GM19372 (cell line): ENCODE data around the gene PBX3.
"Not testable (repeated sequence)": the region's sequence is repeated elsewhere in the genome, so short reads cannot be mapped to it uniquely, and the experiment has no call there.

Source experiments
- ATAC-seq: cut with Tn5 transposase; IDR thresholded peaks from one replicate; pipeline ENCODE4 v1.9.1; 2021; ENCODE audit warnings: mild to moderate bottlenecking, low read depth, moderate library complexity; ENCODE audit not compliant: unreplicated experiment

The PBX3 gene

DNA sequence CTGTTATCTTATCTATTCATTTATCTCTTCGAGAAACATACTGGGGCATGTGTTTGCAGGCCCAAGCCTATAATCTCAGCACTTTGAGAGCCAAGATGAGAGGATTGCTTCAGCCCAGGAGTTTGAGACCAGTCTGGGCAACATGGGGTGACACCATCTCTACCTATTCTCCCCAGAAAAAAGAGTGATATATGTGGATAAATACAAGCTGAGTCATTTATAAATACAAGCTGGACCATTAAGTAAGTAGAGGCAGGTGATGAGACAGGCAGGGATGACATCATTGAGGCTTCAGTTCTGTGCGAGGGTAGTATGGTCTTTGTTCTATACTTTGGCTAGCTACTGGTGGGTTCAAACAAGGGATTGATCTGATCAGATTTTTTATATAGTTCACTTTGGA is 25.6 kb downstream of the PBX3 start:
- no peak for ATAC-seq

DNA sequence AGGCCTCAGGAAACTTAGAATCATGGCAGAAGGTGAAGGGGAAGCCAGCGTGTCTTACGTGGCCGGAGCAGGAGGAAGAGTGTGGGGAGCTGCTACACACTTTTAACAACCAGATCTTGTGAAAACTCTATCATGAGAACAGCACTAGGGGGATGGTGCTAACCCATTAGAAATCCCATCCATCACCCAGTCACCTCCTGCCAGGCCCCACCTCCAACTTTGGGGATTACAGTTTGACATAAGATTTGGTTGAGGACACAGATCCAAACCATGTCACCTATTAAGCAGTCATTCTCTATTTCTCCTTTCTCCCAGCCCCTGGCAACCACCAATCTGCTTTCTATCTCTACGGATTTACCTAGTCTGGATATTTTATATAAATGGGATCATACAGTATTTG is 26.9 kb downstream of the PBX3 start:
- ATAC-seq, result no peak

- ATAC-seq, result not testable (repeated sequence)
These were observed 29.6 kb downstream of the PBX3 start for GRCh38 chr9:125776789-125777188.

- ATAC-seq, result not testable (repeated sequence)
These were observed 31.5 kb downstream of the PBX3 start for GRCh38 chr9:125778538-125779219.

DNA sequence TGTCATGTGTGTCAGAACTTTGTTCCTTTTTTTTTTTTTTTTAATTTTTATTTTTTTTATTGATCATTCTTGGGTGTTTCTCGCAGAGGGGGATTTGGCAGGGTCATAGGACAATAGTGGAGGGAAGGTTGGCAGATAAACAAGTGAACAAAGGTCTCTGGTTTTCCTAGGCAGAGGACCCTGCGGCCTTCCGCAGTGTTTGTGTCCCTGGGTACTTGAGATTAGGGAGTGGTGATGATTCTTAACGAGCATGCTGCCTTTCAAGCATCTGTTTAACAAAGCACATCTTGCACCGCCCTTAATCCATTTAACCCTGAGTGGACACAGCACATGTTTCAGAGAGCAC is 32.0 kb downstream of the PBX3 start:
- not testable (repeated sequence) for ATAC-seq

DNA sequence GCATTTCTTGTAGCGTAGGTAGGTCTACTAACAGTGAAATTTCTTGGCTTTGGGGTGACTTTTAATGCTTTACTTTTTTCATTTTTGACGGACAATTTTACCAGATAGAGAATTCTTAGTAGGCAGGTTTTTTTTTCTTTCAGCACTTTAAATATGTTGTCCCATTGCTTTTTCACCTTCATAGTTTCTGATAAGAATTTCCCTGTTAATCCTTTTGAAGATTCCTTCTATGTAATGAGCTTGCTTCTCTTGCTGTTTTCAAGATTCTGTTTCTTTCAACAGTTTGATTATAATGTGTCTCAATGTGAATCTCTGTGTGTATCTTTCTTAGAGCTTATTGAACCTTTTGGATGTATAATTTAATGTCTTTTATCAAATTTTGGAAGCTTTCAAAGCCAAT is 35.5 kb downstream of the PBX3 start:
- ATAC-seq, result no peak

DNA sequence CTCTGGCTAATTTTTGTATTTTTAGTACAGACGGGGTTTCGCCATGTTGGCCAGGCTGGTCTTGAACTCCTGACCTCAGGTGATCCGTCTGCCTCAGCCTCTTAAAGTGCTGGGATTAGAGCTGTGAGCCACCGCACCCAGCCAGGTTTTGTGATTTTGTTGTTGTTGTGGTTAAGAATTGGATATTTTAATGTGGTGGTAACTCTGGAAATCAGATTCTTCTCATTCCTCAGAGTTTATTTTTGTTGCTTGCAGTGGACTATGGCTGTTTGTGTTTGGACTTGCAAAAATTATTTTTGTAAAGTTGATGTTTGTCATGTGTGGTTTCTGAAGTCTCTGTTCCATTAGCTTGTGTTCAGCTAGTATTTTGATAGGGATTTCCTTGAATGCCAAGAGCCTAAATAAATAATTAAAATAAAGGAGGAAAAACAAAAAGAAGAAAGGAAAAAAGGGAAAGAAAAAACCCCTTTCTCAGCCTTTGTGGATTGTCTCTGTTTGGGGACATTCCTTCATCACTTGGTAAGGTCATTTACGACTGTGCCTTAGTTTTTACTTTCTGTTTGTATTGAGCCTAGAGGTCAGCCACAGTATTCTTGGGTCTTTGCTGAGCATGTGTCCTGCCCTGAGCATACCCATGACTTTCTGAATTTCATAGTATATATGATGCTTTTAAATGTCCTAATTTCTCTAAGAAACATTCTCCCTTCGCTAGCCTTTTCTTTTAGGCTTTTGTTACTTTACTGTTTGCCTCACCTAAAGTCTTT is 37.3 kb downstream of the PBX3 start:
- ATAC-seq, result no peak

DNA sequence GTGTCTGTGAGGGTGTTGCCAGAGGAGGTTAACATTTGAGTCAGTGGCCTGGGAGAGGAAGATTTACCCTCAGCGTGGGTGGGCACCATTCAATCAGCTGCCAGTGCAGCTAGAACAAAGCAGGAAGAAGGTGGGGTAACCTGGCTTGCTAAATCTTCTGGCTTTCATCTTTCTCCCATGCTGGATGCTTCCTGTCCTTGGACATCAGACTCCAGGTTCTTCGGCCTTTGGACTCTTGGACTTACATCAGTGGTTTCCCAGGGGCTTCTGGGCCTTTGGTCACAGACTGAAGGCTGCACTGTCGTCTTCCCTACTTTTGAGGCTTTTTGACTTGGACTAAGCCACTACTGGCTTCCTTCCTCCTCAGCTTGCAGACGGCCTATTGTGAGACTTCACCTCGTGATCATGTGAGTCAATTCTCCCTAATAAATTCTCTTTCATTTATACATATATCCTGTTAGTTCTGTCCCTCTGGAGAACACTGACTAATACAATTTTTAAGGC is 38.1 kb downstream of the PBX3 start:
- no peak for ATAC-seq

DNA sequence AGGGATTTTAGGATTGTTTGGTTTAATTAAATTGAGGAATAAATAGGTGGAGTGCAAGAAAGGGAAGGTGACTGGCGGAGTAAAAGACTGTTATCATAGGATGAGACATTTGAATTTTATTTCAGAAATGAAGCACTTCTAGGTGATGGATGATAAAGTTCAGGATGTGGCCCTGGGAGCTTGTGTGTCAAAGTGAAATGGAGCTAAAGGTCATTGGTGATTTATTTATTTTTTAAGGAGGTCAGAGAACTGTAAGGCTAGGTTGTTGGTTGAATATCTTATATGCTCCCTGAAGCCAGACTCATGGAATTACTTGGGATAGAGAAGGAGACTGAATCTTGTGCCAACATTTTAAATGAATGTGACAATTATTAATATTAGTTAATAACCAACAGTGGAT is 40.5 kb downstream of the PBX3 start:
- ATAC-seq, result no peak

DNA sequence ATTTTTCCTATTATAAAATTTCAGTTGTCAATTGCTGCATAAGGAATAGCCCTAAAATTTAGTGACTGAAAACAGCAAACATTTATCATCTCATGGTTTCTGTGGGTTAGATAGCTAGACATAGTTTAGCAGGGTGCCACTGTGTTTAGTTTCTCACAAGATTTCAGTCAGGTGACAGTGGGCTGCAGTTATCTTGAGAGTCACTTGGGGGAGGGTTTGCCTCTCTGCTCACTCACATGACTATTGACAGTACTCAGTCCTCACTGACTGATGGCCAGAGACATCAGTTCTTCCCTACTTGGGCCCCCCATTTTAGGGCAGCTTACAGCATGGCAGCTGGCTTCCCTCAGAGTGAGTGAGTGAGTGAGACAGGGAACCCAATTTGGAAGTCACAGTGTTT is 42.0 kb downstream of the PBX3 start:
- no peak for ATAC-seq

DNA sequence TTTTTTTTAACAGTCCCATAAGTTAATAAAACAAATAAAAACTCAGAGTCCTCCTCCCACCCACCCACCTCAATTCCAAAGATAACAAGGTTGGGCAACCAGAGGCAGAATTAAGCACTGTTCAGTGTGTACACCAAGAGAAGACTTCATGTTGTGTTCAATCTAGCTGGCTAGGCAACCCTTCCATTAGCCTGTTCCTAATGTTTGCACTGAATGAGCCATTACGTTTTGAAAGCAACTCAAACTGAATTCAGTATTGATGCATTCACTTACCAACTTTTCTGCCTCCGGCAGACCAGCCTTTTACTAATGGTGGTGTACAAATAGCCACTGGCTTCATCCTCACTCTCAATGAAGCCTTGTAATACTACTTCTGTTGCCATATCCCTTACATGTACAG is 47.5 kb downstream of the PBX3 start:
- ATAC-seq, result no peak

DNA sequence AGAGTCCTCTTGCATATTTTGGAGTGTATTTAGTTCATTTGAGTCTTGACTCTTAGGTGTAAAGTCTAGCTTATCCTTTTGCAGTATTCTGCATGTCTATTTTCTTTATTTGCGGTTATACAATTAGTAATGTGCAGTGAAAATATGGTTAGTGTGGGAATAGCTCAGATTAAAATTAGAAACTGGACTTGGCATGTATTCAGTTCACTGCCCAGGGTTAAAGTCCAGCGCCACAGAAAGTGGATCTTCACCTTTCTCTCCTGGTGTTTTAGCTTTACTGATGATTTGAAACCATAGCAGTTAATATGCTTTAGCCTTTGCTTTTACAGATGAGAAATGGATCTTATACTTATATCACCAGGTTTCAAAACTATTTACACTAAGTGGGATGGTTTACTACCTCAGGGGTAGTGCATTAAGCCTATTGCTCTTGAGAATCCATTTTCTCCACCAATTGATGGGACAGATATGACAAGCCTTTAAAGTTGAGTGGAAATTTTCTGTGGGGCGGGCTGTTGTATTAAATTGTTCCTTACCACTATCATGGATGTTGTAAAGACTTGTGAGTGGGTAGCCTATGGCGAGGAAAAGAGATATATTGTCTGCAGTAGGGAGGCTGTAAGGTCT is 48.9 kb downstream of the PBX3 start:
- ATAC-seq, result no peak

DNA sequence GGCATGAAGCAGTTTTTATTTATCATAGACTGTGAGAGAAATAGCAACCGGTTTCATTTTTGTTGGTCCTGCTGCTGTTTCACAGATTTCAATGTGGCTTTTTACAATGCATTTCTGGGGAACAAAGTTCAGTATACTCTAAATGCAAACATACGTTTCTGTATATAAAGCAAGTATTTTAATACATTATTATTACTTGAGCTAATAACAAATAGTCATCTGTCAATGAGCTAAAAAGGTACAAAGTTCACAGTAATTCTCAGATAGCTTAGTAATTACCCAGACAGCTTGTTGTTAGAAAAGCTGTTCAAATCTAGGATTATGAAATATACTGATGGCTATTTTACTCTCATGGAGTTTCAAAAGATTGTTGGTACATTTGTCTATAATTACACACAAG is 50.8 kb downstream of the PBX3 start:
- ATAC-seq, result no peak

- ATAC-seq, result no peak
These were observed 56.4 kb downstream of the PBX3 start for GRCh38 chr9:125803526-125803925.

- ATAC-seq, result no peak
These were observed 57.9 kb downstream of the PBX3 start for GRCh38 chr9:125805057-125805456.

GRCh38 chr9:125805586-125805985 is 58.4 kb downstream of the PBX3 start:
- no peak for ATAC-seq

DNA sequence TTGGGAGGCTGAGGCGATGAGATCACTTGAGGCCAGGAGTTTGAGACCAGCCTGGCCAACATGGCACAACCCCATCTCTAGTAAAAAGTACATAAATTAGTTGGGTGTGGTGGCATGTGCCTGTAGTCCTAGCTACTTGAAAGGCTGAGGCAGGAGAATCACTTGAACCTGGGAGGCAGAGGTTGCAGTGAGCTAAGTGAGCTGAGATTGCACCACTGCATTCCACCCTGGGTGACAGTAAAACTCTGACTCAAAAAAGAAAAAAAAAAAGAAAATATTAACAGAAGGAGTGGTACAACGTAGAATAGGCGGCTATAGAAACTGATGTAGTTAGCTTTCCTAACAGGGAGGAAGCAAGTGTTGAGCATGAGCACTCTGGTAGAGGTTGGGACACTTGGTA is 59.9 kb downstream of the PBX3 start:
- no peak for ATAC-seq

DNA sequence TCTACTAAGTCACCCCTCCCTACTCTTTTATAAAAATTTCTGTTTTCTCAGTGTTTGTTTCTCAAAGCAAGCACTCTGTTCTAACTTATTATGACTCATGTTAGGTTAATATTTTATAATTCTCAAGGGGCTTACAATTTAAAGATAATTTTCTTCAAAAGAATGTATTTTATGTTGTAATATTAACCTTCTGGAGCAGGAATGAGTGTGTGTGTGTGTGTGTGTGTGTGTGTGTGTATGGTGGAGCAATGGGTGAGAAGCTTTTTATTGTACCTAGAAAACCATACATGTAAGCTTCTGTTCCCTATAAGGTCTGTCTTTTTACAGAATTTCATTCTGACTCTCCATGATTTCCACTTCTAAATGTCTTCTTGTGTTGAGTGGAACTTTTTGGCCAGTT is 63.0 kb downstream of the PBX3 start:
- ATAC-seq, result no peak

- ATAC-seq, result no peak
These were observed 63.8 kb downstream of the PBX3 start for GRCh38 chr9:125811002-125811401.

GRCh38 chr9:125812403-125812802 is 65.2 kb downstream of the PBX3 start:
- no peak for ATAC-seq

DNA sequence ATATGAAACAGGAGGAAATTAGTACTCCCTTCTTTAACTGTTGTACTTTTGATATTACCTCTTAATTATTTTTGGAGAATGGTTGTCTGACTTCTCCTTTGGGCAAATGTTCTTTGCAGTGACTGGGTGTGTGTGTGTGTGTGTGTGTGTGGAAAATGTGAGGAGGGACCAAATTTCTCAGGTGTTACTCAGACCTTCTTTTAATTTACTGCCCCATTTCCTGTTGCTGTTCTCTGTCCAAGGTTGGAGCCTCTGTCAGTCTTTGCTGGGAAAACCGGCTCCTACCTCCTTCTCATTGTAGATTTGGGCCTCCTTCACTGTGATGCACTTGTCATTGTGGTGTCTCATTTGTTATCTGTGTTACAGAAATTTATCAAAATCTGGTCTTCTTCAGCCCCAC is 68.4 kb downstream of the PBX3 start:
- ATAC-seq, result no peak

GRCh38 chr9:125816321-125816720 is 69.1 kb downstream of the PBX3 start:
- ATAC-seq, result no peak
